HepG2 (cell line): ENCODE data around the gene FFAR2. TPM values are rescaled to one million over a fixed set of nuclear protein-coding genes. Genes with fewer than 3 reads are reported as not detected.

Experiments
- AHR ChIP-seq: IDR thresholded peaks from 2 replicates; pipeline ENCODE4 v1.6.1; 2018; ENCODE audit warnings: missing genetic modification reagents, missing compliant biosample characterization
- CEBPB ChIP-seq: IDR thresholded peaks from 2 replicates; pipeline ENCODE4 v1.6.1; 2011; ENCODE audit warnings: low read depth, low read length, improper control_type of control experiment, borderline replicate concordance
- DNMT1 ChIP-seq: sonication (generic); formaldehyde crosslinking; IDR thresholded peaks from 2 replicates; pipeline ENCODE4 v1.5.1; 2020; ENCODE audit warnings: mild to moderate bottlenecking, missing genetic modification reagents
- EEA1 ChIP-seq: sonication (generic); formaldehyde crosslinking; IDR thresholded peaks from 2 replicates; pipeline ENCODE4 v1.5.1; 2020; ENCODE audit warnings: mild to moderate bottlenecking, missing genetic modification reagents, borderline replicate concordance
- HOXA9 ChIP-seq: sonication (generic); formaldehyde crosslinking; IDR thresholded peaks from 2 replicates; pipeline ENCODE4 v1.8.1; 2022; ENCODE audit warnings: missing genetic modification reagents, mild to moderate bottlenecking, moderate library complexity, borderline replicate concordance
- MAZ ChIP-seq, 2 experiments: sonication (generic) in 1 of 2; formaldehyde crosslinking in 1 of 2; IDR thresholded peaks; 2 replicates each; pipeline versions ENCODE4 v1.5.0 to v1.6.1; 2012 to 2020; ENCODE audit warnings: low read depth in 2 of 2, mild to moderate bottlenecking in 2 of 2, borderline replicate concordance in 1 of 2, improper control_type of control experiment in 1 of 2, low read length in 1 of 2, missing genetic modification reagents in 1 of 2, moderate library complexity in 1 of 2
- MEIS2 ChIP-seq: sonication (generic); formaldehyde crosslinking; IDR thresholded peaks from 2 replicates; pipeline ENCODE4 v1.9.0; 2021; ENCODE audit warnings: mild to moderate bottlenecking, missing genetic modification reagents
- MIXL1 ChIP-seq: IDR thresholded peaks from 2 replicates; pipeline ENCODE4 v1.6.1; 2016
- PCBP2 ChIP-seq: fragments of 200-400 bp; formaldehyde crosslinking; optimal IDR thresholded peaks from 2 replicates; pipeline ENCODE3; 2018; ENCODE audit warnings: low read length, low read depth; ENCODE audit not compliant: poor library complexity, severe bottlenecking
- RBFOX2 ChIP-seq: fragments of 200-400 bp; formaldehyde crosslinking; IDR thresholded peaks from 2 replicates; pipeline ENCODE4 v1.6.1; 2017; ENCODE audit warnings: low read depth, mild to moderate bottlenecking, low read length
- SCMH1 ChIP-seq: sonication (generic); formaldehyde crosslinking; IDR thresholded peaks from 2 replicates; pipeline ENCODE4 v1.9.0; 2021; ENCODE audit warnings: missing genetic modification reagents, mild to moderate bottlenecking, borderline replicate concordance
- SRSF1 ChIP-seq: fragments of 200-400 bp; formaldehyde crosslinking; optimal IDR thresholded peaks from 2 replicates; pipeline ENCODE3; 2017; ENCODE audit warnings: mild to moderate bottlenecking, low read depth, low read length, moderate library complexity
- TIGD3 ChIP-seq: sonication (generic); formaldehyde crosslinking; IDR thresholded peaks from 2 replicates; pipeline ENCODE4 v1.5.1; 2020; ENCODE audit warnings: mild to moderate bottlenecking, missing genetic modification reagents, borderline replicate concordance
- TSC22D2 ChIP-seq: sonication (generic); formaldehyde crosslinking; IDR thresholded peaks from 2 replicates; pipeline ENCODE4 v1.5.1; 2020; ENCODE audit warnings: missing genetic modification reagents, mild to moderate bottlenecking, borderline replicate concordance
- ZBTB38 ChIP-seq: sonication (generic); formaldehyde crosslinking; IDR thresholded peaks from 2 replicates; pipeline ENCODE4 v1.5.1; 2020; ENCODE audit warnings: mild to moderate bottlenecking, missing genetic modification reagents
- ZC3H4 ChIP-seq: sonication (generic); formaldehyde crosslinking; IDR thresholded peaks from 2 replicates; pipeline ENCODE4 v1.4.0; 2020; ENCODE audit warnings: missing genetic modification reagents, borderline replicate concordance
- ZFP37 ChIP-seq: sonication (generic); formaldehyde crosslinking; IDR thresholded peaks from 2 replicates; pipeline ENCODE4 v1.4.0; 2020; ENCODE audit warnings: missing genetic modification reagents, borderline replicate concordance
- ZFP90 ChIP-seq: sonication (generic); formaldehyde crosslinking; IDR thresholded peaks from 2 replicates; pipeline ENCODE4 v1.8.0; 2022; ENCODE audit warnings: missing genetic modification reagents, mild to moderate bottlenecking, inconsistent platforms, borderline replicate concordance
- ZIK1 ChIP-seq: sonication (generic); formaldehyde crosslinking; IDR thresholded peaks from 2 replicates; pipeline ENCODE4 v1.5.0; 2020; ENCODE audit warnings: mild to moderate bottlenecking, low read depth, missing genetic modification reagents, borderline replicate concordance
- ZNF274 ChIP-seq: sonication (generic); formaldehyde crosslinking; IDR thresholded peaks from 2 replicates; pipeline ENCODE4 v1.5.1; 2020; ENCODE audit warnings: mild to moderate bottlenecking, missing genetic modification reagents
- ZNF549 ChIP-seq: sonication (generic); formaldehyde crosslinking; IDR thresholded peaks from 2 replicates; pipeline ENCODE4 v1.5.0; 2020; ENCODE audit warnings: missing genetic modification reagents
- ZNF615 ChIP-seq: sonication (generic); formaldehyde crosslinking; IDR thresholded peaks from 2 replicates; pipeline ENCODE4 v1.5.0; 2020; ENCODE audit warnings: mild to moderate bottlenecking, missing genetic modification reagents, borderline replicate concordance
- ZNF720 ChIP-seq: sonication (generic); formaldehyde crosslinking; IDR thresholded peaks from 2 replicates; pipeline ENCODE4 v1.4.0; 2020; ENCODE audit warnings: missing genetic modification reagents
- polyA plus RNA-seq, 8 experiments: library from polyadenylated mRNA; depleted of rRNA in 3 of 8; stranded (reverse) in 7 of 8; unstranded in 1 of 8; fragments of >200 nt; fragmentation: Illumina TruSeq in 4 of 8; extraction: Trizol in 4 of 8; gene quantifications; 2 replicates each; pipeline versions ENCODE4 v1.2.1 to v1.2.3, GENCODE V29; 2011 to 2016; ENCODE audit warnings: low read depth in 4 of 8, missing spikeins in 1 of 8, mixed read lengths in 1 of 8; ENCODE audit not compliant: insufficient read depth in 1 of 8
- total RNA-seq, 5 experiments: library from RNA; depleted of rRNA; stranded (reverse); fragments of >200 nt; fragmentation: Illumina TruSeq; extraction: Trizol; gene quantifications; 2 replicates each; pipeline ENCODE4 v1.2.3, GENCODE V29; 2016; ENCODE audit warnings: low read depth in 1 of 5
- TF ChIP-seq, protein P1 (sequence below): sonication (generic); formaldehyde crosslinking; IDR thresholded peaks from 2 replicates; pipeline ENCODE4 v1.4.0; 2020; ENCODE audit warnings: missing genetic modification reagents
- TF ChIP-seq, protein P2 (sequence below): sonication (generic); formaldehyde crosslinking; conservative IDR thresholded peaks from 2 replicates; pipeline ENCODE4 v1.5.0; 2020; ENCODE audit warnings: missing genetic modification reagents

The FFAR2 gene
- total and polyA plus RNA-seq, 2 of the 13 experiments (the other 11 are each of a cell fraction or from before 2014, with no cell fraction given): 0.12 TPM; not detected in 1

DNA sequence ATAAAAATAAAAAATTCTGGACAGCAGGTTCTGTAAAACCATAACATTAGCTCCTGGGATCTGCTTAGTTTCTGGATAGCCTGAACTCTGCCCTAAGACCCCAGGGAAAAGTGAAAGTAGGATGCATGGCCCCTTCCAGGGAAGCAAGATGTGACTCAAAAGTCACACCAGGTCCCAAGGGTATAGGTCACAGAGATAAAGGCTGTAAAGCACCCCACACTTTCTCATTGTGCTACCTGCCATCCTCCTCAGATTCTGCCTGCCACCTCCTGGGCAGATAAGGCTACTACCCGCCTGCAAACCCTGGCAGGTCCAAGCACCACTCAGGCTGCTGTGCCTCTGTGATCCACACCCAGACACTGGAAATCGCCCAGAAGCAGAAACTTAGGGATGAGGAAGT, 20.6 kb downstream of the FFAR2 start (continued):
- peak; percentile 43; the same call in 1 of the 2 replicates for TF ChIP-seq ZBTB38 (CRISPR knock-in tag)
- TF ChIP-seq MIXL1 (CRISPR knock-in tag): no peak
- TF ChIP-seq ZC3H4 (CRISPR knock-in tag): no peak
- no peak for TF ChIP-seq RBFOX2
- TF ChIP-seq HOXA9 (CRISPR knock-in tag): no peak
- TF ChIP-seq PCBP2: no peak
- TF ChIP-seq ZFP37: no peak
- no peak for TF ChIP-seq CEBPB
- no peak for TF ChIP-seq MAZ (IDR thresholded peaks at IDR 0.05; ENCODE audit: borderline replicate concordance, low read depth, low read length)
- 0 out of 2 replicates have a peak, but pooled peaks have one; percentile 26 for TF ChIP-seq MAZ (CRISPR knock-in tag; IDR thresholded peaks at IDR 0.05; ENCODE audit: low read depth)
- no peak for TF ChIP-seq AHR (CRISPR knock-in tag)
- TF ChIP-seq ZIK1: no peak
- TF ChIP-seq SRSF1: no peak
- TF ChIP-seq MEIS2 (CRISPR knock-in tag): no peak
- TF ChIP-seq, protein P1, sequence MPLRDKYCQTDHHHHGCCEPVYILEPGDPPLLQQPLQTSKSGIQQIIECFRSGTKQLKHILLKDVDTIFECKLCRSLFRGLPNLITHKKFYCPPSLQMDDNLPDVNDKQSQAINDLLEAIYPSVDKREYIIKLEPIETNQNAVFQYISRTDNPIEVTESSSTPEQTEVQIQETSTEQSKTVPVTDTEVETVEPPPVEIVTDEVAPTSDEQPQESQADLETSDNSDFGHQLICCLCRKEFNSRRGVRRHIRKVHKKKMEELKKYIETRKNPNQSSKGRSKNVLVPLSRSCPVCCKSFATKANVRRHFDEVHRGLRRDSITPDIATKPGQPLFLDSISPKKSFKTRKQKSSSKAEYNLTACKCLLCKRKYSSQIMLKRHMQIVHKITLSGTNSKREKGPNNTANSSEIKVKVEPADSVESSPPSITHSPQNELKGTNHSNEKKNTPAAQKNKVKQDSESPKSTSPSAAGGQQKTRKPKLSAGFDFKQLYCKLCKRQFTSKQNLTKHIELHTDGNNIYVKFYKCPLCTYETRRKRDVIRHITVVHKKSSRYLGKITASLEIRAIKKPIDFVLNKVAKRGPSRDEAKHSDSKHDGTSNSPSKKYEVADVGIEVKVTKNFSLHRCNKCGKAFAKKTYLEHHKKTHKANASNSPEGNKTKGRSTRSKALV: no peak
- no peak for TF ChIP-seq TSC22D2
- TF ChIP-seq ZNF549 (CRISPR knock-in tag): no peak
- TF ChIP-seq ZFP90 (CRISPR knock-in tag): no peak
- no peak for TF ChIP-seq SCMH1 (CRISPR knock-in tag)
- TF ChIP-seq TIGD3 (CRISPR knock-in tag): no peak
- TF ChIP-seq, protein P2, sequence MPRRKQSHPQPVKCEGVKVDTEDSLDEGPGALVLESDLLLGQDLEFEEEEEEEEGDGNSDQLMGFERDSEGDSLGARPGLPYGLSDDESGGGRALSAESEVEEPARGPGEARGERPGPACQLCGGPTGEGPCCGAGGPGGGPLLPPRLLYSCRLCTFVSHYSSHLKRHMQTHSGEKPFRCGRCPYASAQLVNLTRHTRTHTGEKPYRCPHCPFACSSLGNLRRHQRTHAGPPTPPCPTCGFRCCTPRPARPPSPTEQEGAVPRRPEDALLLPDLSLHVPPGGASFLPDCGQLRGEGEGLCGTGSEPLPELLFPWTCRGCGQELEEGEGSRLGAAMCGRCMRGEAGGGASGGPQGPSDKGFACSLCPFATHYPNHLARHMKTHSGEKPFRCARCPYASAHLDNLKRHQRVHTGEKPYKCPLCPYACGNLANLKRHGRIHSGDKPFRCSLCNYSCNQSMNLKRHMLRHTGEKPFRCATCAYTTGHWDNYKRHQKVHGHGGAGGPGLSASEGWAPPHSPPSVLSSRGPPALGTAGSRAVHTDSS: no peak
- TF ChIP-seq ZNF274 (CRISPR knock-in tag): no peak
- no peak for TF ChIP-seq DNMT1 (CRISPR knock-in tag)
- no peak for TF ChIP-seq ZNF720 (CRISPR knock-in tag)
- no peak for TF ChIP-seq ZNF615 (CRISPR knock-in tag)
- TF ChIP-seq EEA1 (CRISPR knock-in tag): no peak
